Erythroblast (primary cell): ENCODE measurements around the gene NLGN1.

Source experiments
- GATA1 ChIP-seq: IDR thresholded peaks from 2 replicates; pipeline ENCODE4 v1.6.1; 2011; ENCODE audit warnings: low read depth, mild to moderate bottlenecking, control low read depth, low read length, moderate library complexity
- POLR2A ChIP-seq: IDR thresholded peaks from 2 replicates; pipeline ENCODE4 v1.6.1; 2011; ENCODE audit warnings: mild to moderate bottlenecking, low read length

- TF ChIP-seq POLR2A, result no peak
- no peak for TF ChIP-seq GATA1
Measured at GRCh38 chr3:173473237-173473636, 75.7 kb downstream of the NLGN1 start.
